ENCODE data around the gene GPT2. TPM values are rescaled to one million over a fixed set of nuclear protein-coding genes. Genes with fewer than 3 reads are reported as not detected.

GPT2 gene
- total RNA-seq, 2 experiments from 2014 or later: 0.47 TPM; not detected in 1

DNA sequence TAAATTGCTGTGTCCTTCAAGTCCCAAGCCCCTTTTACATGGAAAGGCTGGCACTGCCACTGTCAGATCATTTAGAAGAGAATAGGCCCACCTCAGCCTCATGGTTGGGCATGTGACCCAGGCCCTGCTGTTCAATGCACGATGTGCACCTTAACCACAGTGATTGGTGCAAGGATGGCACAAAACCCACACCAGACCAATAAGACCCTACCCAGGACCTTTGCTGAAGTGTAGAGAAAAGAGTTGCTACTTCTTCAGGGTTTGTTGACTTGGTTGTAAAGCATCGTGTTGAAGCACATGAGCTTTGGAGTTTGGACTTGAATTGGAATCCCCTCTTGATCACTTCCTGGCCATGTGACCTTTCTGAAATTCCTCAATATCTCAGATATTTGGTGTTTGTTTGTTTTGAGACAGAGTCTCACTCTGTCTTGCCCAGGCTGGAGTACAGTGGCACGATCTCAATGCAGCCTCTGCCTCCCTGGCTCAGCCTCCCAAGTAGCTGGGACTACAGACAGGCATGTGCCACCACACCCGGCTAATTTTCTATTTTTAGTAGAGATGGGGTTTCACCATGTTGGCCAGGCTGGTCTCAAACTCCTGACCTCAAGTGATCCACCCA lies 64.5 kb downstream of the GPT2 start:
- no peak overlapping the region for H3K27ac ChIP-seq (ENCODE audit: low read depth in 1 of 2, low read length in 2 of 2)
- no peaks in the 10 kb centered on the region for H3K9me3 ChIP-seq (ENCODE audit: control insufficient read depth in 1 of 2, insufficient read depth in 1 of 2, low read length in 2 of 2)
- Mint-ChIP-seq H3K27me3 (no peaks in the 10 kb centered on the region), H3K4me3 (no peak overlapping the region), H3K36me3 (ENCODE audit: low read depth) (no peaks in the 10 kb centered on the region), H3K27ac (no peak overlapping the region), H3K9me3 (no peaks in the 10 kb centered on the region), H3K4me1 (ENCODE audit: low read depth) (peaks cover 4% of the 10 kb centered on the region)
- DNase-seq (no peak), ATAC-seq (ENCODE audit: poor library complexity) (no peak)
- H3K36me3 ChIP-seq (ENCODE audit: insufficient read depth, low read length): no peaks in the 10 kb centered on the region
- H3K4me1 ChIP-seq (ENCODE audit: insufficient read depth, low read length): peaks cover 8% of the 10 kb centered on the region
- intact Hi-C loops (cut with DNase I, micrococcal nuclease): loop anchor here in 1 of 2 experiments (2.0 to 10.0 kb wide), 4 partner anchors 69 to 1216 kb away; partner anchors contain the start of gene NETO2
- no peak overlapping the region for H3K4me3 ChIP-seq (ENCODE audit: low read length)
- CTCF ChIA-PET: interaction anchor here (1.3 to 1.5 kb wide), 2 partner anchors 89 to 196 kb away, joined by 4 to 6 read pairs; partner anchors contain the start of gene NETO2
- no peaks in the 10 kb centered on the region for H3K27me3 ChIP-seq (ENCODE audit: control insufficient read depth in 1 of 2, insufficient read depth in 2 of 2, low read length in 2 of 2)
- POLR2A ChIA-PET: interaction anchor here (0.9 to 1.6 kb wide), 3 partner anchors 14 to 25 kb away, joined by 3 to 8 read pairs (median 4); partner anchors contain the start of gene DNAJA2
- TF ChIP-seq, protein P1, sequence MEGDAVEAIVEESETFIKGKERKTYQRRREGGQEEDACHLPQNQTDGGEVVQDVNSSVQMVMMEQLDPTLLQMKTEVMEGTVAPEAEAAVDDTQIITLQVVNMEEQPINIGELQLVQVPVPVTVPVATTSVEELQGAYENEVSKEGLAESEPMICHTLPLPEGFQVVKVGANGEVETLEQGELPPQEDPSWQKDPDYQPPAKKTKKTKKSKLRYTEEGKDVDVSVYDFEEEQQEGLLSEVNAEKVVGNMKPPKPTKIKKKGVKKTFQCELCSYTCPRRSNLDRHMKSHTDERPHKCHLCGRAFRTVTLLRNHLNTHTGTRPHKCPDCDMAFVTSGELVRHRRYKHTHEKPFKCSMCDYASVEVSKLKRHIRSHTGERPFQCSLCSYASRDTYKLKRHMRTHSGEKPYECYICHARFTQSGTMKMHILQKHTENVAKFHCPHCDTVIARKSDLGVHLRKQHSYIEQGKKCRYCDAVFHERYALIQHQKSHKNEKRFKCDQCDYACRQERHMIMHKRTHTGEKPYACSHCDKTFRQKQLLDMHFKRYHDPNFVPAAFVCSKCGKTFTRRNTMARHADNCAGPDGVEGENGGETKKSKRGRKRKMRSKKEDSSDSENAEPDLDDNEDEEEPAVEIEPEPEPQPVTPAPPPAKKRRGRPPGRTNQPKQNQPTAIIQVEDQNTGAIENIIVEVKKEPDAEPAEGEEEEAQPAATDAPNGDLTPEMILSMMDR (IDR thresholded peaks at IDR 0.05): no peak

- ChIA-PET POLR2A (no interaction called here), CTCF (interaction anchor here (1.0 kb wide), 1 partner anchor 88 kb away, joined by 7 read pairs; no protein-coding TSS in a partner anchor)
- H3K9me3 ChIP-seq (ENCODE audit: control insufficient read depth in 1 of 2, insufficient read depth in 1 of 2, low read length in 2 of 2): no peaks in the 10 kb centered on the region
- no peak overlapping the region for H3K4me3 ChIP-seq (ENCODE audit: low read length)
- ATAC-seq (ENCODE audit: poor library complexity) (peak; percentile 37), DNase-seq (peak in 3 of 14 experiments; percentile 32 to 50 (median 34))
- intact Hi-C loops (cut with DNase I, micrococcal nuclease): loop anchor here in 1 of 2 experiments (2.0 to 10.0 kb wide), 4 partner anchors 68 to 1215 kb away; partner anchors contain the start of gene NETO2
- Mint-ChIP-seq H3K36me3 (ENCODE audit: low read depth) (peaks cover 5% of the 10 kb centered on the region), H3K4me1 (ENCODE audit: low read depth) (peaks cover 4% of the 10 kb centered on the region), H3K4me3 (no peak overlapping the region), H3K9me3 (no peaks in the 10 kb centered on the region), H3K27ac (no peak overlapping the region), H3K27me3 (no peaks in the 10 kb centered on the region)
- peaks cover 8% of the 10 kb centered on the region for H3K4me1 ChIP-seq (ENCODE audit: insufficient read depth, low read length)
- H3K27ac ChIP-seq (ENCODE audit: low read depth in 1 of 2, low read length in 2 of 2): no peak overlapping the region
- TF ChIP-seq, protein P1 (IDR thresholded peaks at IDR 0.05): no peak
- H3K36me3 ChIP-seq (ENCODE audit: insufficient read depth, low read length): peaks cover 4% of the 10 kb centered on the region
- no peaks in the 10 kb centered on the region for H3K27me3 ChIP-seq (ENCODE audit: control insufficient read depth in 1 of 2, insufficient read depth in 2 of 2, low read length in 2 of 2)
These were observed 65.2 kb downstream of the GPT2 start for GRCh38 chr16:46949241-46949892.

DNA sequence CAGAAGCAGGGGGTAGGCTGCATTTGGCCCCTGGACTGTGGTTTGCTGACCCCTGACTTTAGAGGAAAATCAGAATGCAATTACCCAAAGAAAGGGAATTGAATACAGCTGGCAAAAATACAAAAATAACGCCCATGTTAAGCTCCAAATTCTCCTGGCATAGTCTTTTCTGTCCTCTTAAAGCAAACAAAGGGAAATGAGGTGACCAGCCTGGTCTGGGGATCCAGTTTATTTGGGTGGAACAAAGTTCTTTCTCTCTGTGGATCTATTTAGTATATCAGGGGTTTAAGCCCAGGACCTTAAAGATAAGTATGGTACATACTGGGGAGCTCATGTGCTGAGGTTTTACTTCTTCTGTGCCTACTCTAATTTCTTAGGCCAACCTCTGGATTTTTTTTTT lies 65.8 kb downstream of the GPT2 start:
- ATAC-seq (ENCODE audit: poor library complexity): no peak

More for the DNA sequence above, 65.8 kb downstream of the GPT2 start:
- intact Hi-C loops (cut with DNase I, micrococcal nuclease): no loop called here
- Mint-ChIP-seq H3K9me3 (no peaks in the 10 kb centered on the region), H3K4me1 (ENCODE audit: low read depth) (peaks cover 4% of the 10 kb centered on the region), H3K4me3 (no peak overlapping the region), H3K36me3 (ENCODE audit: low read depth) (peaks cover 11% of the 10 kb centered on the region), H3K27ac (no peak overlapping the region), H3K27me3 (no peaks in the 10 kb centered on the region)
- no peak overlapping the region for H3K4me3 ChIP-seq (ENCODE audit: low read length)
- no peak overlapping the region for H3K27ac ChIP-seq (ENCODE audit: low read depth in 1 of 2, low read length in 2 of 2)
- no peaks in the 10 kb centered on the region for H3K9me3 ChIP-seq (ENCODE audit: control insufficient read depth in 1 of 2, insufficient read depth in 1 of 2, low read length in 2 of 2)
- H3K4me1 ChIP-seq (ENCODE audit: insufficient read depth, low read length): peaks cover 8% of the 10 kb centered on the region
- no peaks in the 10 kb centered on the region for H3K27me3 ChIP-seq (ENCODE audit: control insufficient read depth in 1 of 2, insufficient read depth in 2 of 2, low read length in 2 of 2)
- TF ChIP-seq, protein P1 (IDR thresholded peaks at IDR 0.05): no peak
- no peak for DNase-seq
- H3K36me3 ChIP-seq (ENCODE audit: insufficient read depth, low read length): peaks cover 10% of the 10 kb centered on the region
- CTCF ChIA-PET: interaction anchor here (1.0 kb wide), 1 partner anchor 88 kb away, joined by 7 read pairs; no protein-coding TSS in a partner anchor
- POLR2A ChIA-PET: no interaction called here
